ENCODE data around the gene APLNR. TPM values are rescaled to one million over a fixed set of nuclear protein-coding genes. Genes with fewer than 3 reads are reported as not detected.

APLNR gene
- polyA plus RNA-seq, 1 donor from 2014 or later = not detected

DNA sequence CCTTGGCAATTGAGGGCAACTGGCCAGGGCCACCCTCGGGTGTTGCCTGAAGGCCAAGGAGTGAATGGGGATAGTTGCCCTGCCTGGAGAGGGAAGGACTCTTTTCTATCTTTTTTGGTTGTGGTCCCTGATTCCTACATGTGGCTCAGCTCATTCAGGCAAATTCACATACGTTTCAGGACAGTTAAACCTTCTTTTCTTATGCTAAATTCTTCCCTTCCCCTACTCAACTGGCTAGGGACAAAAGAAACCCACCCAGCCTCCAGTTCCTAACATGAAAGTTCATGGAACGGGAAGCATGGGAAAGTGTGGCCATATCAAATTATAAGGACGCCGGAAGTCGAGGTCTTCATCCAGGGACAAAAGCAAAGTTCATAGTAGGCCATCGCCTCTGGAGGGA, 26.3 kb upstream of the APLNR start:
- Mint-ChIP-seq H3K4me3 (no peak overlapping the region), H3K27ac (no peak overlapping the region), H3K9me3 (peaks cover 2 to 18% (median 10%) of the 10 kb centered on the region in 3 donors), H3K27me3 (peaks cover 2% of the 10 kb centered on the region), H3K4me1 (peaks cover 0 to 2% (median 0%) of the 10 kb centered on the region in 3 donors), H3K36me3 (peaks cover 2% of the 10 kb centered on the region)

DNA sequence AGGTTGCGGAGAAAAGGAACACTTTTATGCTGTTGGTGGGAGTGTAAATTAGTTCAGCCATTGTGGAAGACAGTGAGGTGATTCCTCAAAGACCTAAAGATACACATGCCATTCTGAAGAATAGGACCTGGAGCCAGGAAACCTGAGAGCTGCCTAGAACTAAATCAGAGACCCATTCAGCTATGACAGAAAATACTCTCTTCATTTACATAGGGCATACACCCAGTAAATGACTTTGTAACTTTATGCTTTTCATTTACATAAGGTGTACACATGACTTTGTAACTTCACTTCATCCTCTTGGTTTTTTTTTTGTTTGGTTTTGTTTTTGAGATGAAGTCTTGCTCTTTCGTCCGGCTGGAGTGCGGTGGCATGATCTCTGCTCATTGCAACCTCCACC, 25.1 kb upstream of the APLNR start:
- peaks cover 0 to 2% (median 0%) of the 10 kb centered on the region in 3 donors for H3K4me1 Mint-ChIP-seq
- peaks cover 0 to 14% (median 8%) of the 10 kb centered on the region in 3 donors for H3K9me3 Mint-ChIP-seq
- peaks cover 2% of the 10 kb centered on the region for H3K36me3 Mint-ChIP-seq
- no peak overlapping the region for H3K27ac Mint-ChIP-seq
- H3K27me3 Mint-ChIP-seq = peaks cover 2% of the 10 kb centered on the region
- H3K4me3 Mint-ChIP-seq = no peak overlapping the region

DNA sequence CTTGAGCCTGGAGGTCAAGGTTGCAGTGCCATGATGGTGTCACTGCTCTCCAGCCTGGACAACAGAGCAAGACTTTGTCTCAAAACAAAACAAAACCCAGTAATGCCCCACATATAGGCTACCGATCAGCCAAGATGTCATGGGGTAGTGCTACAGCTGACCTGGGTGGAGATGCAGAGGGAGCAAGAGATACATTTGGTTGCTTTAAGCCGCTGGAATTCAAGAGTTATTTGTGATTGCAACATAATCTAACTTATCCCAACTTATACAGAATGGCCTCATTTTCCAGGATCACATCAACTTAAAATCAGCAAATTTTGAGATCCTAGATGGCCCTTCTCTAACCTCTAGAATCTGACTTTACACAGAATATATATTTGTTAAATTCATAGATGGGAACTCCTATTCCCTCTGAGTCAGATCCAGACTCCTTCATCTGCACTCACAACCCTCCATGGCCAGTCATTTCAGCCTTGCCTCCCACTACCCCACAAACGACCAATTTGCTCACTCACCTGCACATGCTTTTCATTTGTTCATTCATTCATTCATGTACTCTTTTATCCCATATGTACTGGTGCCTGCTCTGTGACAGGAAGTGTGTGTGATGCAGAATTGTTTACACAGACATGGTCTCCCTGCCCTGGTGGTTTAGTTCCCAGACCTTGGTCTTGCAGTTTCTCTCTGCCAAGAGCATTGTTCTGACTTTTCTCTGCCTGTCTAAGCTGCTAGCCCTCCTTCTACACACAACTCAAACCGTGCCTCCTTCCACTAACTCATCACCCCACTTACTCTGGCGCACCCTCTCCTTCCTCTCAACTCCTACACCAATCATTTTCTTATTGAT, 24.1 kb upstream of the APLNR start:
- peaks cover 2% of the 10 kb centered on the region for H3K27me3 Mint-ChIP-seq
- H3K27ac Mint-ChIP-seq = no peak overlapping the region
- H3K4me3 Mint-ChIP-seq = no peak overlapping the region
- H3K9me3 Mint-ChIP-seq = peaks cover 0 to 21% (median 10%) of the 10 kb centered on the region in 3 donors
- H3K4me1 Mint-ChIP-seq = peaks cover 0 to 2% (median 0%) of the 10 kb centered on the region in 3 donors
- peaks cover 2% of the 10 kb centered on the region for H3K36me3 Mint-ChIP-seq

DNA sequence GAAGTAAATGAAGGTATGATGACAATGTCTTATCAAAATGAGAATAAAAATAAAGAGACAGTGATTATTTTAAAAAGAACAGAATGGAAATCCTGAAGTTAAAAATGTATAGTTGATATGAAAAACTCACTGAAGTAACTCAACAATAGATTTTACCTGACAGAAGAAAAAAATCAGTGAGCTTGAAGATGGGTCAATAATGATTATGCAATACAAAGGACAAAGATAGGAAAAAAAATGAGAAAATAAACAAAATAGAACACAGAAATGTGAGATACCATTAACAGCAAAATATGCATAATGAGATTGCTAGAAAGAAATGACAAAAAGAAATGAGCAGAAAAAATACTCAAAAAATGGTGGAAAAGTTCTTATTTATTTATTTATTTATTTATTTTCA, 19.1 kb upstream of the APLNR start:
- Mint-ChIP-seq H3K9me3 (peaks cover 0 to 16% (median 6%) of the 10 kb centered on the region in 3 donors), H3K4me1 (peaks cover 0 to 2% (median 0%) of the 10 kb centered on the region in 3 donors), H3K4me3 (no peak overlapping the region), H3K36me3 (peaks cover 2% of the 10 kb centered on the region), H3K27me3 (peaks cover 11% of the 10 kb centered on the region), H3K27ac (no peak overlapping the region)

DNA sequence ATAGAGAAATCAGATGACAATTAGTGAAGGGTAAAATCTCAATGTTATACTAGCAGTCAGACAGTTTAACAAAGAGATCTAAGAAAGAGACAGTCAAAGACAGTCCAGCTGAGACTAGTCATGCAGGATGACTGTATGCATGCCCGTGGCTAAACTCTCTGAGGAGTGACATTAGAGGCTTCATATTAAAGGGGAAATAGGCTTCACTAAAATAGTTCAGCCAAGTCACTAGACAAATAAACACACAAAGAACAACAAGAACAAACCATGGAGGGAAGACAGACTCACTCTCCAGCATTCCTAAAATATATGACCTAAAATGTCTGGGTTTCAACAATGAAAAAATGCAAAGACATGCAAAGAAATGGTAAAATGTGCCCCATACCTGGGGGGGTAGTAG, 18.6 kb upstream of the APLNR start:
- Mint-ChIP-seq H3K4me3 (no peak overlapping the region), H3K27ac (no peak overlapping the region), H3K4me1 (peaks cover 0 to 2% (median 0%) of the 10 kb centered on the region in 3 donors), H3K27me3 (peaks cover 11% of the 10 kb centered on the region), H3K36me3 (peaks cover 2% of the 10 kb centered on the region), H3K9me3 (peaks cover 0 to 16% (median 6%) of the 10 kb centered on the region in 3 donors)

DNA sequence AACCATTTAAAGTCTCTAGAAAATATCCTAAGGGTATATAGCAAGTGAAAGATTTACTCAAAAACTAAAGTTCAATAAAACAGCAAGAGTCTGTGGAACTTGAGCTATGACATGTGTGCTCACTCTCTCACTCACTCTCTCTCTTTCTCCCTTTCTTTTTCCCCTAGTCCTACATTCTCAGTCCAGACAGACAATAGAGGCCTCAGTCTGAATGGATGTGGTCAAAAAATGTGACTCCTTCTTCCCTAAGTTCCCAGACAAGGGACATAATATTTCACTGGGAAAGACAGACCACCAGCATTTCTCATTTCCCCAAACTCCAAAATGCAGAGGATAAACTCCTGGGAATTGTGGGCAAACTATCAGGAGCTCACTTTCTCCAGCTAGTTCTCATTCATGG, 17.6 kb upstream of the APLNR start:
- H3K27me3 Mint-ChIP-seq = peaks cover 11% of the 10 kb centered on the region
- H3K27ac Mint-ChIP-seq = no peak overlapping the region
- H3K4me1 Mint-ChIP-seq = peaks cover 0 to 2% (median 0%) of the 10 kb centered on the region in 3 donors
- peaks cover 2% of the 10 kb centered on the region for H3K36me3 Mint-ChIP-seq
- peaks cover 0 to 16% (median 6%) of the 10 kb centered on the region in 3 donors for H3K9me3 Mint-ChIP-seq
- H3K4me3 Mint-ChIP-seq = no peak overlapping the region

DNA sequence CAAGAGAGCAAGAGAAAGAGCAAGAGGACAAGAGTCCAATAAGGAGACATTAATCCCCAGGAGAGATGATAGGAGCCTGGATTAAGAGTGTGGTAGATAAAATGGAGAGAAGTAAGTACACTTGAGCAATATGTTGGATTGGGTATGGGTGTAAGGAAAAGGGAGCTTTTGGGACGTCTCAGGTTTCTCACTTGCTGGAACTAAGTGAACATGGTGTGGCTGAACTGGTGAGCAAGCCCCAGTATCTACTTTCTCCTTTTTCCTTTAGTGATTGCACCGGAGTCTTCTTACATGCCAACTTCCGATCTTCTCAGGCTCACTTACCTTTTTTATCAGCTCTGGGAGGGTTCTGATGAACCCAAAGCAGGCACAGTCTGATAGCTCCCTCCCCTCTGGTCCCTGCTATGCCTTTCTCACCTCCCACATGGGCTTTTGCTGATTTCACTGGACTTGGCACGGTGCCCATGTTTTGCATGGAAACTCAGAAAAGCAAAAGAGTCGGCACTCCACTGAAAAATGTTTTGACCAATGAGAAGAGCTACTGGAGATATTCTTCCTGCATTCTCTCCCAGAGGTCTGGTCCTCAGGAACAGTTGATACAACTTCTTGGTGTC, 14.5 kb upstream of the APLNR start:
- Mint-ChIP-seq H3K4me3 (no peak overlapping the region), H3K4me1 (peaks cover 0 to 2% (median 0%) of the 10 kb centered on the region in 3 donors), H3K36me3 (no peaks in the 10 kb centered on the region), H3K9me3 (peaks cover 0 to 6% (median 1%) of the 10 kb centered on the region in 3 donors), H3K27me3 (peaks cover 11% of the 10 kb centered on the region), H3K27ac (no peak overlapping the region)

DNA sequence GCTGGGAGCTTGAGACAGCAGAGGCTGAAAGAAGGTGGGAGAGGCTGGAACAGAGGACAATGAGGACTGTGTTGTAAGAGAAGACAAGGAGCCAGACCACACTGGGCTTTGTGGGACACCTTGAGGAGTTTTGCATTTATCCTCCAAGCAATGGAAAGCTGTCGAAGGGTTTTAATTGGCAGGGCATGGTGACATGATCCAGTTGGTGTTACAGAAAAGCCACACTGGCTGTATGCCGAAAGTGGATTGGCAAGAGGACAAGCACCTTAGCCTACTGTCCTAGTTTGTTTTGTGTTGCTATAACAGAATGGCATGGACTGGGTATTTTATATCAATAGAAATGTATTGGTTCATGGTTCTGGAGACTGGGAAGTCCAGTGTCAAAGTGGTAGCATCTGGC, 14.0 kb upstream of the APLNR start:
- Mint-ChIP-seq H3K27me3 (peaks cover 11% of the 10 kb centered on the region), H3K4me1 (peaks cover 0 to 2% (median 0%) of the 10 kb centered on the region in 3 donors), H3K9me3 (peaks cover 0 to 1% (median 0%) of the 10 kb centered on the region in 3 donors), H3K27ac (no peak overlapping the region), H3K4me3 (no peak overlapping the region), H3K36me3 (no peaks in the 10 kb centered on the region)

DNA sequence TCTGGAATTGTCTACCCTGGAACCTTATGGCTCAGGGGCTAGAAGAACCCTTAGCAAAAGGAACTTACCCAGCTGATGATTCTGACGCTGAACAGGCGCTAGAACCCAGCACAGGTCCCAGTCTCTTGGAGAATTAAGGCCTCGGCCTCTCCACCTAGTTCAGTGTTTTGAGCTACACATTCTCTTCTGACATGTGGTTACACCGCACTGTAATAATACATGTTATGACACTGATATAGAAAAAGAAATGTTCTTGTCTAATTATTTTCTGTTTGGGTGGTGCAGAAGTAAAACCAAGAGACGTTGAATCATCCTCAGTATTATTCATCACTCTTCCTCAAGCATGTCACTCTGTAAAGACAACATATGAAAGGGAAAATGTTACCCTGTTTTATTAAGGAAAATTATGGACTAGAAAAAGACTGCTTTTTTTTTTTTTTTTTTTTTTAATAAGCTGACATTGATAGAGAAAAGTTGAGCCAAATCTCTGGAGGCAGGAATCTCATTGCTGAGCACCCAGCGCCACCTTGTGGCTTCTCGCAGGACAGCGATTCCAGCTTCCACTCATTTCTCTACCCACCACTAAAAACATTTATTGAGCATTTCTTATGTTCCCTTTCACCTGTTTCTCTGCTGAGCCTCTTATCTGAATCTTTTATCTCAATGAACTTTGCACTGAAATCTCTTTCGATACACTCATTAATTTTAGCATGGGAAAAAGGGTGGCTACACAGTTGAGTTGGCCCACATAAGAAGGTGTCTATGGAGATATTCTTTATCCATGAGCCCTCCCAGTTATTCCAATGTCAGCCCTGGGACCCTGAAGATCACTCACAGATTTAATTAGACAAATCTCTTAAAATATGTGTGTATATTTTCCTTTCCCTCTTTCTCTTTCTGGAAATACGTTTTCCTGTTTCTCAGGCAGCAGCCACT, 12.6 kb upstream of the APLNR start:
- Mint-ChIP-seq H3K9me3 (no peaks in the 10 kb centered on the region), H3K27me3 (peaks cover 12% of the 10 kb centered on the region), H3K4me1 (peaks cover 0 to 5% (median 3%) of the 10 kb centered on the region in 3 donors), H3K27ac (no peak overlapping the region), H3K36me3 (no peaks in the 10 kb centered on the region), H3K4me3 (no peak overlapping the region)

DNA sequence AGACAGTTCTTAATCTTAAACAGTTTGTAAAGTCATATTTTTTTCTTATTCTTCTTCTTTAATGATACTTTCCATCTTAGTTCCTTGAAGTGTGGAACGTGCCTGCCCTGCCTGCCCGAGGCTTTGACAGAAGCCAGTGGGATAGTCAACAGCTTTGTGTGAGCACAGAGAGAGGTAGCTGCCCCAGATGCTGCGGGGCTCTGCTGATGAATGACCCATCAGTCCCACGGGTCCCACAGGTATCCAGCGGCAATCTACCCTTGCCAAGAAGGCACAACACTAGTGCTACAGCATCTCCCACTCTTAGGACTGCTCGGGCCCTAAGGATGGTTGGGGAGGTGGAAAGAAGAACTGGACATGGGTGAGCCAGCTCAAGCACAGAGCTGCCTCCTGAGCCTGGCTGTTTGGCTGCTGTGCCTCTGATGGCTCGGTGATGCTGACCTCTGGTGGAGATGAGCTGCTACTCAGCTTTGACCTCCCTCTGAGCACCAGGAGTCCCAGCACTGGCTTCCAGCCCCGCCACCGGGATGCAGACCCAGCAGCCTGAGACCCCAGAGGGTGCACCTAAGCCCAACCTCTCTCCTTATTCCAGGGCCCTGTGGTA, 11.8 kb upstream of the APLNR start:
- no peak overlapping the region for H3K27ac Mint-ChIP-seq
- no peak overlapping the region for H3K4me3 Mint-ChIP-seq
- peaks cover 10% of the 10 kb centered on the region for H3K27me3 Mint-ChIP-seq
- no peaks in the 10 kb centered on the region for H3K9me3 Mint-ChIP-seq
- H3K36me3 Mint-ChIP-seq = no peaks in the 10 kb centered on the region
- peaks cover 0 to 8% (median 3%) of the 10 kb centered on the region in 3 donors for H3K4me1 Mint-ChIP-seq

DNA sequence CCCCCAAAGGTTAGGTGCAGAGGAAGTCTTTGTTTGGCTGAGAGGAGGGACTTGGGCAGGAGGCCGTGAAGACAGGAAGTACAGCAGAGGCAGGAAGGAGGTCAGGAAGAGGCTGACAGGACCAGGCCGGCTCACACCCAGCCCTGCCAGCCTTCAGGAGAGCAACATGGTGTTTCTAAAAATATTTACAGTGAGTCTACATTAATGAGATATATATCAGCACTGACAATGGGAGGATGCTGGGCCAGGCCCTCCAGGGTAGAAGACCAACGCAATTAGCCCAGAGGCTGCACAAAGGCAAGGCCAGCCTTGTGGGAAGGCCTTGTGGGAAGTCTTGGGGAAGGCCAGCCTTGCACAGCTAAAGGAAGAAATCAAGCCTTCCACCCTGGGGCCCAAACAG, 7.9 kb upstream of the APLNR start:
- Mint-ChIP-seq H3K36me3 (no peaks in the 10 kb centered on the region), H3K4me1 (peaks cover 0 to 8% (median 3%) of the 10 kb centered on the region in 3 donors), H3K27ac (no peak overlapping the region), H3K4me3 (no peak overlapping the region), H3K27me3 (peaks cover 3% of the 10 kb centered on the region), H3K9me3 (no peaks in the 10 kb centered on the region)

DNA sequence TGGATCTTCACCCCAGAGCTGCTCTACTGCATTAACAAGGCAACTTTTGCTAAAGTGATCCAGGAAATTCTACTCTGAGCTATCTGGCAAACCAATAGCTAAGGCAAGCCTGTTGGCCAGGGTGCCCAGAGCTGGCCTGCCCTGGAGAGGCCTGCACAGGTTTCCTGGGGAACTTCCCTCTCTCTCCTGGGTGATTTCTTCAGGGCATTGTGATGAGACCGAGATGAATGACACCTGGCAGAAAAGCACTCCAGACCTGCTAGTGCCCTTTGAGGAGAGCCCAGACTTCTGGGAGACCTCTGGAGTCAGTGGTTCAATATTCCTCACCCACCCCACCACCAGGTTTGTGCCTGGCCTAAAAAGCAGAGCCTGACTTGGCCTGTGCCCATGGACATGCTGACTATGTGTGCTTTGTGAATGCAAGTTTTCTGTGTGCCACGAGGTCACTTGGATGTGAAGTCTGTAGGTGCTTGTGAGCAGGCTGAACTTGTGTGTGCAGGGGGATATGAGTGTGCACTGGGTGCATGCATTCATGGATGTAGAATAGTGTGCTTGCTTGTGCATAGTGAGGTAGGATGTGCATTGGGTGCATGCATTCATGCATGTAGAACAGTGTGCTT, 4.4 kb upstream of the APLNR start:
- peaks cover 17% of the 10 kb centered on the region for H3K27me3 Mint-ChIP-seq
- H3K36me3 Mint-ChIP-seq = no peaks in the 10 kb centered on the region
- H3K4me3 Mint-ChIP-seq = no peak overlapping the region
- H3K9me3 Mint-ChIP-seq = peaks cover 0 to 2% (median 0%) of the 10 kb centered on the region in 3 donors
- H3K27ac Mint-ChIP-seq = no peak overlapping the region
- H3K4me1 Mint-ChIP-seq = peaks cover 0 to 5% (median 3%) of the 10 kb centered on the region in 3 donors

DNA sequence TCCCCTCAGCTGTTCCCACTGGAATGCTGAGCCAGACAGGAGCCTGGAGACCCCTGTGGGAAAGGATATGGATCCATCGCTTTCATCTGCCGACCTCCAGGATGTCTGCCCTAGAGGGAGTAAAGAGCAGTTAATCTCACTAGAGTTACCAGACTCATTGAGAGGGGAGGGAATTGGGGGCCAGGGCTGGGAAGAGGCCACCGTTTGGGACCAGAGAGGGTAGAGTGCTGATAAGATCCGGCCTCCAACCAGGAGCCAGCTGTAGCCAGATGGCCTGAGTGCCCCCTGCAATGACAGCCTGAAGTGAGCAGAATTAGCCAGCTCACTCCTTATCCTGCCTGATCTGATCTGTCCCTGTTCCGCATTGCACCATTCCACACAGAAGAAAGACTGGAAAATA, 3.7 kb upstream of the APLNR start:
- Mint-ChIP-seq H3K4me3 (no peak overlapping the region), H3K4me1 (peaks cover 0 to 5% (median 3%) of the 10 kb centered on the region in 3 donors), H3K27me3 (peaks cover 24% of the 10 kb centered on the region), H3K9me3 (peaks cover 0 to 2% (median 0%) of the 10 kb centered on the region in 3 donors), H3K27ac (no peak overlapping the region), H3K36me3 (no peaks in the 10 kb centered on the region)

DNA sequence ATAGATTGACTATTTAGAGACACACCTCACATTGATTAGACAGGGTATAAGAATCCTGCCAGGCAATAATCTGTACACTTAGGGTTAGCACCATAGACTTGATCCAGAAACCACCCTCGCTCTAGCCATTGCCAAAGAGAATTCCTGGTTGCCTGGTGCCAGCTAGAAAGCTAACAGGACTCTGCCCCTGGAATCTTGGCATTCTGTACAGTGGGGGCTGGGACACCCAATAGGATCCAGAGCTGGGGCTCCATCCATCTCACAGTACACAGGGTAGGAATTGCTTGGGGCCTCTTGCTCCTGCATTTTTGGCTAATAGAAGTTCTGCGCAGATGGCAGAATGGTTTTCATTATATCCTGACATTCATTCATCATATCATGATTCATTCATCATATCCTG, 3.0 kb upstream of the APLNR start:
- H3K4me3 Mint-ChIP-seq = no peak overlapping the region
- no peak overlapping the region for H3K27ac Mint-ChIP-seq
- H3K9me3 Mint-ChIP-seq = peaks cover 0 to 2% (median 0%) of the 10 kb centered on the region in 3 donors
- H3K27me3 Mint-ChIP-seq = peaks cover 26% of the 10 kb centered on the region
- H3K36me3 Mint-ChIP-seq = no peaks in the 10 kb centered on the region
- H3K4me1 Mint-ChIP-seq = peaks cover 0 to 5% (median 3%) of the 10 kb centered on the region in 3 donors

Data from IgD-negative memory B cell (primary cell).